HCEC 1CT (cell line): ENCODE results near the gene PIP4K2C.
A peak's percentile ranks its signal among the peaks of the same experiment; 100 is the strongest.
"Not testable (repeated sequence)": the region's sequence is repeated elsewhere in the genome, so short reads cannot be mapped to it uniquely, and the experiment has no call there.

Experiments used
- DNase-seq: peaks from one replicate; pipeline ENCODE4 v3.0.0-alpha.2; 2017

PIP4K2C gene

DNA sequence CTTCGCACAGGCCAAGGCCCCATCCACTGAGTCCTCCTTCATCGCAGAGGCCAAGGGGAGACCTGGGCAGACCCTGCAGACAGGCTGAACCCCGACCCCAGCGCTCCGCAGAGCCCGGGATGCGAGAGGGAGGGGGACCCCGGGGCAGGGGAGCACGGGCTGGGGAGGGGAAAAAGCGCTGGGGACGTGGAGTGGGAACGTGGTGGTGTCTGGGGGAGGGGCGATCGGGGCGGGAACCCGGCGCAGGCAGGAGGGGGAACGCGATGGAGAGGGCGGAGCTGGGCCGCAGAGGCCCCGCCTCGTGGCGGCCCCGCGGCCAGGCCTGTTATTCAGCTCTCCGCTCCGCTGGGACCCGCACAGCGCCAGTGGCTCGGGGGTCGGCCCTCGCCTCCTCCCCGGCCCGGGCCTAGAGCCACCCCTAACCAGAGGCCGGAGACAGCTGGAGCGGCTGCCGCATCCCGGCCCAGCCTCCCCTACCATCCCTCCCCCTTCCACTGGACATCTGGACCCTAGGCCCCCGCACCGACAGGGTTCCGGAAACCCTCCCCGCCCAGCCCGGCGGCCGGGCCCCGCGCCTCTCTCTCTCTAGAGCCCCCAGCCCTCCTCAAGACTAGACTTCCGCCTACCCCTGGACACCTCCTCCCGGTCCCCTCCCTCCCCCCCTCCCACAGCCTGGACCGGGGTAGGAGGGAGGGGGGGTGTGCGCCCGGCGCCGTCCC, 20.3 kb downstream of the PIP4K2C start, which contains the start of gene ARHGEF25:
ARHGEF25 (plus strand) TSS at position 328 of the 719 bp plus-strand sequence. CDS start 460 bp downstream, outside the sequence.
- peak; percentile 69 for DNase-seq

DNA sequence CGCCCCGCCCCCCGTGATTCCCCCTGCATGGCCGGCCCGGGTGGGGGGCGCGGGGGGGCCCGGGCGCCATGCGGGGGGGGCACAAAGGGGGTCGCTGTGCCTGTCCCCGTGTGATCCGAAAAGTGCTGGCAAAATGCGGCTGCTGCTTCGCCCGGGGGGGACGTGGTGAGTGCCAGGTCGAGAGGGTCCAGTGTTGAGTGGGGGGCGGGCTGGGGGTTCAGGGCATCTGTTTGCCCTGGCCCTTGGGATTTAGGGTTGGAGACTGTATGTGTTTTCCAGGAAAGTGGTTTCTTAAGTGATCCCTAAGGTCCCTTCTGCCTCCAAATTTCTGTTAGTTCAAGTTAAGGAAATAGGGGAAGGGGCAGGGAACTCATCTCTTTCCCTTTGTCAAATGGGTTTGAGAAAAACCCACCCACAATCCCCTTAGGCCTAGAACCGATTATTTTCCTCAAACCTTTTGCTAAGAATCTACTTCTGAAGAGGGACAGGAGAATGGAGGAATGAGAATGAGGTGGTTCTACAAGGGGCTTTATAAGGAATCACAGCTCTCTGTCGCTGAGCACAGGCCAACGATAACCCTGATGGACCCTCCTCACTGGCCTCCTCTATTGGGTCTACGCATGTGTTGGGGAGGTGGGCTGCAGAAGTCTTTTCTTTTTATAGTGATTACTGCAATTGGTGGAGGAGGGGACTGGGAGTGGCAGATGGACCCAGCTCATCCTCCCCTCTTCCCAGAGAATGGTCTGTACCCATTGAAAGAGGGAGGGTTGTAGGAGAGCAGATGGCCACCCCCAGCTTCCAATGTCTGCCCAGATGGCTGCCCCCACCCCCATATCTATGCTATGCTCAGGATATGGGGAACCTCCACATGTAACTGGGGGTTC, 21.1 kb downstream of the PIP4K2C start:
- no peak for DNase-seq

DNA sequence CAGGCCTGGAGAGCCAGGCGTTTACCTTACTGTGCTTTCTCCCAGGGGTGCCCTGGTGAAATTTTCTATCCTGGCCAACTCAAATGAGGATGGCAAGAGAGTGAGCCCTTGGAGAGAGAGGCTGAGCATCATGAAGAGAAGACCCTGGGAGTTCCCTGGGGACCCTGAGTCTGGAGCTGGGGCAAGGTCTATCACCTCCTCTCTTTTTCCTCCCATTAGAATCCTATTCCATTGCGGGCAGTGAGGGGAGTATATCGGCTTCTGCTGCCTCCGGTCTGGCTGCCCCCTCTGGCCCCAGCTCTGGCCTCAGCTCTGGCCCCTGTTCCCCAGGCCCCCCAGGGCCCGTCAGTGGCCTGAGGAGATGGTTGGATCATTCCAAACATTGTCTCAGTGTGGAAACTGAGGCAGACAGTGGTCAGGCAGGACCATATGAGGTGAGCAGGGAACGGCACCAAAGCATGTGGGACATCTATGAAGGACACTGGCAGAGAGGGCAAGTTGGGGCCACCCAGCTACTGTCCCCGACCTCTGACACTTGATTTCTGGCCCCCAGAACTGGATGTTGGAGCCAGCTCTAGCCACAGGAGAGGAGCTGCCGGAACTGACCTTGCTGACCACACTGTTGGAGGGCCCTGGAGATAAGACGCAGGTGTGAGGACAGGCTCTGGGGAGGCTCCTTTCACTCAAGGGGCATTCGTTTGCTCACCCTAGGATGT, 21.9 kb downstream of the PIP4K2C start:
- DNase-seq: no peak

DNA sequence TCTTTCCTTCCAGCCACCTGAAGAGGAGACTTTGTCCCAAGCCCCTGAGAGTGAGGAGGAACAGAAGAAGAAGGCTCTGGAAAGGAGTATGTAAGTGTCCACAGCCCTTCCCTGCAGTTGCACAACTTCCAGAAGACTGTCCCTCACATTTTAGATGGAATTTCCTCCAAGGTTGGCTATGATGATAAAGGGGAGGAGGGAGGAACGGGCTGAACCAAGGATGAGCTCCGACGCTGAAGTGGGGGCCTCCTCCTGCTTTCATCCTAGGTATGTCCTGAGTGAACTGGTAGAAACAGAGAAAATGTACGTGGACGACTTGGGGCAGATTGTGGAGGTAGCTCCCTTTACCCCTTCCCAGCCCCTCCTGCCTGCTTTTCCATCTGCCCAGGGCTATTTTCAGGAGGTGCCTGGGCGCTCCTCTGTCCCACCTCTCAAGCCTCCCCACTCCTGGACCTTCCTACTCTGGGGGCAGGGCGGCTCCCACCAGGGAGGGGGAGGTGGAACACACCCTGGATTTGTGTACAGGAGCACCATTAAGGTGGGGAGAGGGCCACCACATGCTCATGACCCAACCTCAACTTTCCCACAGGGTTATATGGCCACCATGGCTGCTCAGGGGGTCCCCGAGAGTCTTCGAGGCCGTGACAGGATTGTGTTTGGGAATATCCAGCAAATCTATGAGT, 22.6 kb downstream of the PIP4K2C start:
- DNase-seq: no peak

DNA sequence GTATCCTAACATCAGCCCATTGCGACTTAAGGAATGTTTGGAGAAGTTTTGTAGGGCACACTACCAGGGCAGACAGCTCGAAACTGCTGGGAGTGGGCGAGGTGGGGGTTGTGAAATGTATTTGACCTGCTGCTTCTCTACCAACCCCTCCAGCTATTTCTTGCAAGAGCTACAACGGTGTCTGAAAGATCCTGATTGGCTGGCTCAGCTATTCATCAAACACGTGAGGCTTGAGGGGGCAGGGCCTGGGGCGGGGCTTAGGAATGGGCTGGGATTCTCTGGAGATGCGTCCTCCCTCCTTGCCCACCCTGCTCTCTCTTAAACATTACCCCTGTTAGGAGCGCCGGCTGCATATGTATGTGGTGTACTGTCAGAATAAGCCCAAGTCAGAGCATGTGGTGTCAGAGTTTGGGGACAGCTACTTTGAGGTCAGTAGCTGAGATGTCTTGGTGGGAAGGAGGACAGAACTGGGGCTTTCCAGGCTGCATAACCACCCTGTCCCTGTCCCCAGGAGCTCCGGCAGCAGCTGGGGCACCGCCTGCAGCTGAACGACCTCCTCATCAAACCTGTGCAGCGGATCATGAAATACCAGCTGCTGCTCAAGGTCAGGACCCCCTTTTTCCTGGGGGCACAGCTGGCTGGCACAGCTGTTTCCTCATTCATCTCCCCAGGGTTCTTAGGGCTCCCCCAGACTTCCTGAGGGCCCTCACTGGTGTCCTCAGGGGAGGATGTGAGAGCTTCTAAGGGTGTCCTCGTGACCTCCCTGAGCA, 23.4 kb downstream of the PIP4K2C start:
- no peak for DNase-seq

DNA sequence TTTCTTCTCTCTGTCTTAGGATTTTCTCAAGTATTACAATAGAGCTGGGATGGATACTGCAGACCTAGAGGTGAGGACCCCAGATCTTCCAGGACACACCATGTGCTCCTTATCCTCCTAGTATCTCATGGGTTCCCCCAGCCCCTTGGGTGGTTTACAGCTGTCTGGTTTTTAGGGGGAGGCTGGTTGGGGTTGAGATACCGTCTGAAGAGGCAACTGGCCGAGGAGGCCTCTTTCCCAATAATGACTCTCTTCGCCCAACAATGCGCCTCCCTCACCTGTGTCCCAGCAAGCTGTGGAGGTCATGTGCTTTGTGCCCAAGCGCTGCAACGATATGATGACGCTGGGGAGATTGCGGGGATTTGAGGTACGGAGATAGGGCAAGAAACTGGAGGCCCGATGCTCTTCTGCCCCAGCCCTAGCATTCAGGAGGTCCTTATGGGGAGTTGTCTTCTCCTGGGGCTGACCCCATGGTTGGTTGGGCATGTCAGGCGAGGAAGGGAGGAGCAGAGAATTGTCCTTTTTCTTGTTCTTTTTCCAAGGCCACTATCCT, 24.0 kb downstream of the PIP4K2C start:
- DNase-seq: no peak

DNA sequence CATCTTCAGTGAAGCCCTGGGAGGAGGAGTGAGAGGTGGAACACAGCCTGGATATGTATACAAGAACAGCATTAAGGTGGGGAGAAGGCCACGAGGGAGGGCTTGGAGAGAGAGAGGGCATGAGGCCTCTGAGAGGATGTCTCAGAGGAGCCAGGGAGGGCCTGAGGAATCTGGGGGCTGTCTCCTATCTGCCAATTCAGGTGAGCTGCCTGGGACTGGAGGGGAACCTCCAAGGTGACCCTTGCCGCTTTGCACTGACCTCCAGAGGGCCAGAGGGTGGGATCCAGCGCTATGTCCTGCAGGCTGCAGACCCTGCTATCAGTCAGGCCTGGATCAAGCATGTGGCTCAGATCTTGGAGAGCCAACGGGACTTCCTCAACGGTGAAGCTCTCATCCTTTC, 24.6 kb downstream of the PIP4K2C start:
- no peak for DNase-seq

DNA sequence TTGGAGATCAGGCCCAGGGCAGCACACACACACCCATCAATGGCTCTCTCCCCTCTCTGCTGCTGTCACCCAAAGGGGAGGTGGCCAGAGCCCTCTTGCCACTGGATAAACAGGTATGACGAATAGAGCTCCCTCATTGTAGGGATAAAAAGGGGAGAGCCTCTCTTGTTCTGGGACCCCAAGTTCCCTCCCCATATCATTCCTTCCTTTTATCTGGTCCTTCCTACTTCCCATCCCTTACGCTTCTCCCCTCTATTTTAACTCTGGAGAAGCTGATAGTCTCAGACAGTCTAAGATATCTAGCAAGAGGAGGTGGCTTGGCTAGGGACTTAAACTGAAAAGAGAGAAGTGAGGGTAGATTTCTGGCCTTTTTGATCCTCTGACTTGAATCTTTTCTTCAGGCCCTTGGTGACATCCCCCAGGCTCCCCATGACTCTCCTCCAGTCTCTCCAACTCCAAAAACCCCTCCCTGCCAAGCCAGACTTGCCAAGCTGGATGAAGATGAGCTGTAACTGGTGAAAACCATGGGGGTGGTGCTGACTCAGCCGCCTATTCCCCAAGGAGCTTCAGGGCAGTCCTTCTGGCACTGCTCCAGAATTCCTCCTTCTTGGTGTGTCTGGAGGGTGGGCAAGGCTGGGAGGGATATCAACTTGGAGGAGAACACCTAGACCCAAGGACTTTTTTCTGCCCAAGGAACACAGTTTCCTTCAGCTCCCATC, 25.6 kb downstream of the PIP4K2C start:
- DNase-seq: no peak

DNA sequence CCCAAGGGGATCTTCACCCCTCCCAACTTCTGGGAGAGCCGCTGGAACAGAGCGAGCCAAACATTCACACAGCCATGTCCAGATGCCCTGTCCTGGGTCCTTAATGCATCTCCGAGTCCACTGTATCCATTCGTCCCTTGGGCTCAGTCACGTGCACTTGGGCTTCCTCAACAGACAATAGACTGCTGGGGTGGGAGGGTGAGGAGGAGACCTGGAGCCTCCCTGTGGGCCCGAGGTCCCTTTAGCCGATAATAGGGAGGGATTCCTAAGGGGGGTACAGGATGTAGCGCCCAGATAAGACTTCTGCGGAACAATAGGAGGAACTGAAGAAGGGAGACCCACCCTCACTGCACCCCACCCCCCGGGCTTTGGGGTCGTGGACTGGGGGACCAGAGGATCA, 26.9 kb downstream of the PIP4K2C start:
- no peak for DNase-seq

DNA sequence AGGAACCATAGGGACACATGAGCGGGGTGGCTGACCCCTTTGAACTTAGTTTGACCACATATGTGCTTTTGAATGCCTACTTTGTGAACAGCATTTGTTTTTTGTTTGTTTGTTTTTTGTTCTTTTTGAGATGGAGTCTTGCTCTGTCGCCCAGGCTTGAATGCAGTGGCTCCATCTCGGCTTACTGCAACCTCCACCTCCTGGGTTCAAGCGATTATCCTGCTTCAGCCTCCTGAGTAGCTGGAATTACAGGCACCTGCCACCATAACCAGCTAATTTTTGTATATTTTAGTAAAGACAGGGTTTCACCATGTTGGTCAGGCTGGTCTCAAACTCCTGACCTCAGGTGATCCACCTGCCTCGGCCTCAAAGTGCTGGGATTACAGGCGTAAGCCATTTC, 27.4 kb downstream of the PIP4K2C start:
- not testable (repeated sequence) for DNase-seq

DNA sequence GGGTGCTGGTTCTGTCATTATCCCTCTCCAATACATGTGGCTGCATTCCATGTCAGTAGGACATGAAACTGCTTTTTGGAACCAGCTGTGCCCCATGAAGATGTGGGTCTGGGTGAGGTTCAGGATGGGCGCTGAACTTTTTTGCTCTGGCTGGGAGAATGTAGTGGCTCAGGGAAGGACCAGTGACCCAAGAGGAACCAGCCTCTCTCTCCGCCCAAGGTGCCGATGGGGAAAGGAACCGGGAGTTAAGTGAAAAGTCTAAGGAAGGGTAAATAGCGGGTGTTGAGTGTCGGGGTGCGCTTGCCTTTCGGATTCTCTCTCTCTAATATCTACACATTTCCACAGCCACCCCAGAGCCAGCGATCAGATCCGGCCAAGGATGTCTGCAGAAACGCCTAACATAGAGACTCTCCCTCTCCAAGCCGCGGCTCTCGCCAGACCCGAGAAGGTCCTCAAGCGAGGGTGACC, 28.0 kb downstream of the PIP4K2C start:
- DNase-seq: no peak

DNA sequence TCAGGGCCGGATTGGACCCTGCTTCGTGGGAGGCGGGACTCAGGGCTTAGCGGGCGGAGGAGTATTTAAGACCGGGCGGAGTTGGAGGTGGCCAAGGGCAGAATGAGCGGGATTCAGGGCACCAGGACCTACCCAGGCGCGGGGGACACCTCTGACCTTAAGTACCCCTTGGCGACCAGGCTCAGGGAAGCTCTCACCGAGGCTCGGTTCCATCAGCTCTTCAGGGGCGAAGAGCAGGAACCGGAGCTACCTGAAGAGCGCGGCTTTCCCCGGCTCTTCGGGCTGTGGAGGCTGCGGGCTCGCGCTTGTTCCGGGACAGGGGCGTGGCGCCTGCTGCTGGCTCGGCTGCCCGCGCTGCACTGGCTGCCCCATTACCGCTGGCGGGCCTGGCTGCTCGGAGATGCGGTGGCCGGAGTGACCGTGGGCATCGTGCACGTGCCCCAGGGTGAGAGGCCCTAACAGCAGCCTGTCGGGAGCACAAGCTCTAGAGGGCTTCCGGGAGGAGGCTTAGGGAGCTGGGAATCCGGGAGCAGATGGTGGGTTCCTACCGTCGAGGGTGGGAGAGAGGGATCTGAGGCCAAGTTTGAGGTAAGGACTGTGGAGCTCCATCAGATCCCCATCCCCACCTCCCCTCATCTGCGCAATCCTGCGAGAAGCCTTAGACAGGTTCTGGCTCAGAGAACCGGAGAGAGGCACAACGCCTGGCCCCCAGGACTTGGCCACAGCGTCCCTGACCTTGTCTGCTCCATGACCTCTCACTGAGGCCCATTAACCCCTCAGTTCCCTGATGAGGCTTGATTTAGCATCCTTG, 28.6 kb downstream of the PIP4K2C start:
- DNase-seq: no peak

DNA sequence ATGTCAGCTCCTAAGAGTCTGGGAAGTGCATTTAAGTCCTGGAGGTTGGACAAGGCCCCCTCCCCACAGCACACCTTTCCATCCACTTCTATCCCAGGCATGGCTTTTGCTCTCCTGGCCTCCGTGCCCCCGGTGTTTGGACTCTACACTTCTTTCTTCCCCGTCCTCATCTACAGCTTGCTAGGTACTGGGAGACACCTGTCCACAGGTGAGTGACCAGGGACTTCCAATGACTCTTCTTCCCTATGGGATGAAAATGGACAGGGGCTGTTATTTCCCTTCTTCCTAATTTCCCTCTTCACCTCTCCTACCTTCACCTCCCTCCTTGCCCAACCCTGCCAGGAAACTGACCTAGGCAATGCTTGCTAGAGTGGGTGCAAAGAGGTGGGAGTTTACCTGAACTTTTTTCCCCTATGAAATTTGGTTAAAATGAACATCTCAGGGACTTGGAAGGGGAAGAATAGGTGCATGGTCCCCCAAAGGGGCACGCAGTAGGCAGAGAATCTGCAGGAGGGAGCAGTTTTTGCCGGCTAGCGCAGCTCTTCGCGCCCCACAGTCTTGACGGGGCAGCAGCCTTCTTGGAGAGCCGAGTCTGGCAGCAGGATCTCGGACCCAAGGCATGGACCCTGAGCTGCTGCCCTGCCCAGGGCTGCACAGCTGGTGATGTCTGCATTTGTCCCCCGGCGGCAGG, 29.4 kb downstream of the PIP4K2C start:
- no peak for DNase-seq

DNA sequence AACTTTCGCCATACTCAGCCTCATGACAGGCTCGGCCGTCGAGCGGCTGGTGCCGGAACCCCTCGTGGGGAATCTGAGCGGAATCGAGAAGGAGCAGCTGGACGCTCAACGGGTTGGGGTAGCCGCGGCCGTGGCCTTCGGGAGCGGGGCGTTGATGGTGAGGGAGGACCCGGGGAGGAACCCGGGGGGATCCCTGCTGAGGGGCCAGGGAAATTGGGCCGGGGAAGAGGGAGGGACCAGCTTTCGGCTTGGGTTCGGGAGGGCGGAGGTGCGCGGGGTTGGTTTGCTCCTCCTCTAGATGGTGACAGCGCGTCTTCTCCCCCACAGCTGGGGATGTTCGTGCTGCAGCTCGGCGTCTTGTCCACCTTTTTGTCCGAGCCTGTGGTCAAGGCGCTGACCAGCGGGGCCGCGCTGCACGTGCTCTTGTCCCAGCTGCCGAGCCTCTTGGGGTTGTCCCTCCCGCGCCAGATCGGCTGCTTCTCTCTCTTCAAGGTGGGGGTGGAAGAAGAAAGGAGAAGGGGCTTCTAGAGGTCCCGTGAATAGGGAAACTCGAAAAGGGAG, 30.0 kb downstream of the PIP4K2C start:
- DNase-seq: no peak

DNA sequence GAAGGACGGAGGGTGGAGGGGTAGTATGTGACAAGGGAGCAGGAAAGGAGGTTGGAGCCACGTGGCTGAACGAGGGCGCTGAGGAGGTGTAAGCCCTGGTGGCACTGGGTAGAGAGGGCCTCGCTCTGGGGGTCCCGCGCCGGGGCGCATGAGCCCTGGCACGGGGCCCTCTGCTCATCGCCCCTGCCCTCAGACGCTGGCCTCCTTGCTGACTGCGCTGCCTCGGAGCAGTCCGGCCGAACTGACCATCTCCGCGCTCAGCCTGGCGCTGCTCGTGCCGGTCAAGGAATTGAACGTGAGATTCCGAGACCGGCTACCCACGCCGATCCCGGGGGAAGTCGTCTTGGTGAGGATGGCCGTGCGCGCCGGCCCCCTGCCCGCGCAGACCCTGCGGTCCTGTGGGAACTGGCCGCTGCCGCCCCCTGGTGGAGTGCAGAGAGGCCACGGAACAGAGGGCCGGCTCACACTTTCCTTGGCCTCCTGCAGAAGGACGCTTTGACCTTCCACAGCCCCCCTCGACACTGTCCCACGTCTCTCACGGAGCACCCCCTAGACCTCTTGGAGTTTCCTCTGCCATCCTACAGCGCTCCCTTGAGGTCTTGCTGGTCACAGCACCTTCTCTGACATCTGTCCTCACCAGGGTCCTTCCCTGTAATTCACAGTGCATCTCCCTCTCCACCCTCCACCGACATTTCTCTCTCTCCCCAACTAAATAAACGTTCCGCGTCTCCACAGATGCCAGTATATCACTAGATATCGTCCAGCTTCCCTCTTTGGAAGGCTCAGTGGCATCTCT, 30.7 kb downstream of the PIP4K2C start:
- DNase-seq: peak; percentile 19

DNA sequence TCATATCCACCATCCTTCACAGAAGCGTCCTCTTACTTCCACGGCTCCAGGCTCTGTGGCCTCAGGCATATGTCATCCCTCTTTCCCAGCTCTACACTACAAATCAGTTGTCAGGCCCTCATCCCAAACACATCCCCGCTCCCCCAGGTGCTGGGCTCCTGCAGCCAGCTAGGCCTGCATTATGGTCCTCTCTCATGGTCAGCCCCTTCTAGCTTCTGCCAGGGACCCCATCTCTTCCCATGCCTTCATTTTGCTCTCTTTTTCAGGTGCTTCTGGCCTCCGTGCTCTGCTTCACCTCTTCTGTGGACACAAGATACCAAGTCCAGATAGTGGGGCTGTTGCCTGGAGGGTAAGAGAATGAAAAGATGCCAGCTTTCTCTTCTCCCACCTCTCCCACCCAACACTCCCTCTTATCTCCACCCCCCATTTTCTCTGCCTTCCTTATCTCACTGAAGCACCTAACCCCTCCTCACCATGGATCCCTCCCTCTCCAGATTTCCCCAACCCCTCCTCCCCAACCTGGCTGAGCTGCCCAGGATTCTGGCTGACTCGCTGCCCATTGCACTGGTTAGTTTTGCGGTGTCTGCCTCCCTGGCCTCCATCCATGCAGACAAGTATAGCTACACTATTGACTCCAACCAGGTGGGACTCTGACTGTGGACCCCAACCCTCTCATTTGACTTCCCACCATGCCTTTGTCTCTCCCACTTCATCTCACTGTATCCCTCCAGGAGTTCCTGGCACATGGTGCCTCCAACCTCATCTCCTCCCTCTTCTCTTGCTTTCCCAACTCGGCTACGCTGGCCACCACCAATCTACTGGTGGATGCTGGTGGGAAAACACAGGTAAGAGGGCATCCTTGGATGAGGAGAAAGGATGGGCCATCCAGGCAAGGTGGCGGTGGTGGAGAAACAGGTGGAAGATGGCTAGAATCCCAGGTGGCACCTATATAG, 31.6 kb downstream of the PIP4K2C start:
- no peak for DNase-seq

DNA sequence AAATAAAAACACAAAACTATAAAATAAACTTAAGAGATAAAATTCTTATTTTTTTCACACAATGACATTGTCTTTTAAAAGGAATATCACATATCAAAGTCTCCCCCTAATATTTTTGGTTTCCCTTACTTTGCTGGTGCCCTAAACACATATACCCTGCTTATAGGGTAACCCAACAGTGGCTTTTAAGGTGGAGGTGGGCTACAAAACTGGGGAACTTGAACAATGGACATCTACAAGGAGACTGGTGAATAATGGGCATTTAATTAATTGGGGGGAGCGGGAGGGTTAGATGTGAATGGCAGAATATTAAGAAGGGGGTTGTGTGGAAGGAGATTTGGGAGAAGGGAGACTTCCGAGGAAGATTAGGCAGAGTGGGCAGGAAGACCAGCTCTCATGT, 32.4 kb downstream of the PIP4K2C start:
- DNase-seq: no peak
